GM11168 (cell line): ENCODE measurements around the gene WDR37.
"Not testable (repeated sequence)": the region's sequence is repeated elsewhere in the genome, so short reads cannot be mapped to it uniquely, and the experiment has no call there.

Experiments used
- in situ Hi-C: fragments of 300-500 bp; cut with MboI; formaldehyde crosslinking; loops from one replicate; pipeline ENCODE4 v1.12.0; 2022; ENCODE audit warnings: low sequenced_read_pairs; ENCODE audit not compliant: unreplicated experiment

WDR37 gene

GRCh38 chr10:1148855-1149605 lies 92.8 kb downstream of the WDR37 start:
- in situ Hi-C loops: loop anchor here (10.0 kb wide), 1 partner anchor 136 kb away; no protein-coding TSS in a partner anchor

- in situ Hi-C loops: loop anchor here (10.0 kb wide), 1 partner anchor 135 kb away; no protein-coding TSS in a partner anchor
These were observed 93.8 kb downstream of the WDR37 start for GRCh38 chr10:1149793-1150637.

- in situ Hi-C loops: no loop called here
These were observed 94.4 kb downstream of the WDR37 start for GRCh38 chr10:1150638-1150955.

GRCh38 chr10:1151076-1152033 lies 95.2 kb downstream of the WDR37 start:
- in situ Hi-C loops: no loop called here

GRCh38 chr10:1152386-1153250 lies 96.4 kb downstream of the WDR37 start:
- in situ Hi-C loops: no loop called here

- in situ Hi-C loops: no loop called here
These were observed 97.1 kb downstream of the WDR37 start for GRCh38 chr10:1153251-1153763.

GRCh38 chr10:1153805-1154351 lies 97.7 kb downstream of the WDR37 start:
- in situ Hi-C loops: no loop called here

- in situ Hi-C loops: no loop called here
These were observed 98.5 kb downstream of the WDR37 start for GRCh38 chr10:1154531-1155295.

- in situ Hi-C loops: no loop called here
These were observed 99.8 kb downstream of the WDR37 start for GRCh38 chr10:1155791-1156615.

- in situ Hi-C loops: no loop called here
These were observed 100.4 kb downstream of the WDR37 start for GRCh38 chr10:1156616-1156886.

- in situ Hi-C loops: no loop called here
These were observed 100.9 kb downstream of the WDR37 start for GRCh38 chr10:1156921-1157614.

GRCh38 chr10:1157615-1157933 lies 101.4 kb downstream of the WDR37 start:
- in situ Hi-C loops: no loop called here

- in situ Hi-C loops: no loop called here
These were observed 101.9 kb downstream of the WDR37 start for GRCh38 chr10:1158066-1158465.

GRCh38 chr10:1158536-1158935 lies 102.4 kb downstream of the WDR37 start:
- in situ Hi-C loops: not testable (repeated sequence)

GRCh38 chr10:1159131-1160061 lies 103.2 kb downstream of the WDR37 start:
- in situ Hi-C loops: no loop called here
